Heart right ventricle (tissue), 16 donors: ENCODE data around the gene CD200. TPM values are rescaled to one million over a fixed set of nuclear protein-coding genes. Genes with fewer than 3 reads are reported as not detected.
A peak's percentile ranks its signal among the peaks of the same experiment; 100 is the strongest.

Source experiments
- ATAC-seq, 8 donors: fragments of 200-7000 bp; cut with Tn5 transposase; one replicate each; pipeline ENCODE4 v1.9.1; 2020; ENCODE audit warnings: mild to moderate bottlenecking in 8 of 8, moderate library complexity in 8 of 8, moderate number of reproducible peaks in 1 of 8
- DNase-seq, 2 donors: peaks; one replicate each; pipeline ENCODE4 v3.0.0-alpha.2; 2020
- H3K27ac ChIP-seq, 10 donors: fragments of 200-600 bp; sonication (generic) in 2 of 10; one replicate each; pipeline versions ENCODE4 v1.5.0 to v1.8.0; 2020 to 2022; ENCODE audit warnings: mild to moderate bottlenecking in 3 of 10
- H3K27me3 ChIP-seq, 7 donors: fragments of 200-600 bp; one replicate each; pipeline ENCODE4 v1.8.0; 2021 to 2022; ENCODE audit warnings: mild to moderate bottlenecking in 2 of 7
- H3K36me3 ChIP-seq, 9 donors: fragments of 200-600 bp; sonication (generic) in 1 of 9; one replicate each; pipeline versions ENCODE4 v1.5.0 to v1.8.0; 2020 to 2022; ENCODE audit warnings: mild to moderate bottlenecking in 2 of 9
- H3K4me1 ChIP-seq, 9 donors: fragments of 200-600 bp; sonication (generic) in 1 of 9; one replicate each; pipeline versions ENCODE4 v1.5.0 to v1.8.0; 2020 to 2022; ENCODE audit warnings: mild to moderate bottlenecking in 4 of 9
- H3K4me3 ChIP-seq, 10 donors: fragments of 200-600 bp; sonication (generic) in 2 of 10; one replicate each; pipeline versions ENCODE4 v1.5.0 to v1.8.0; 2020 to 2022; ENCODE audit warnings: mild to moderate bottlenecking in 7 of 10, moderate library complexity in 2 of 10
- H3K9me3 ChIP-seq, 11 donors: fragments of 200-600 bp in 10 of 11; sonication (generic) in 2 of 11; one replicate each; pipeline versions ENCODE4 v1.5.0 to v1.8.0; 2013 to 2022; ENCODE audit warnings: mild to moderate bottlenecking in 2 of 11, control low read depth in 1 of 11, moderate library complexity in 1 of 11
- whole genome bisulfite sequencing, 2 donors: extraction: QIAGEN DNeasy Blood & Tissue Kit; methylation state at CpG; one replicate each; pipeline ENCODE4 v1.1.7; 2013; ENCODE audit warnings: inconsistent platforms in 1 of 2; 5-methylcytosine and 5-hydroxymethylcytosine counted together
- intact Hi-C, 10 donors: fragments of 100-400 bp; cut with DNase I; formaldehyde crosslinking; loops; one replicate each; pipeline versions ENCODE4 v1.11.1 to v1.14.2; 2022
- polyA plus RNA-seq, 2 donors: library from polyadenylated mRNA; stranded (reverse); fragments of 200-250 nt; gene quantifications; one replicate each; pipeline ENCODE4 v1.2.3, GENCODE V29; 2013
- total RNA-seq, 10 donors: library from RNA; stranded (reverse); fragmentation: NEBNext Ultra II Directional in 3 of 10; extraction: Animal tissue kit (Norgen Biotek cat#: 25700) in 3 of 10; gene quantifications; one replicate each; pipeline versions ENCODE4 v1.2.1 to v1.2.4, GENCODE V29; 2021 to 2023
- TF ChIP-seq, protein P1 (sequence below), 9 donors: fragments of 200-600 bp; sonication (generic) in 2 of 9; IDR thresholded peaks; one replicate each; pipeline versions ENCODE4 v1.5.0 to v1.8.0; 2021 to 2022; ENCODE audit warnings: antibody characterized with exemption in 9 of 9, mild to moderate bottlenecking in 5 of 9, moderate library complexity in 1 of 9
- donor health status: Arrhythmogenic right ventricular cardiomyopathy.
- donor health status: ischemic (EF 13 %, LVEDD 7.1; RV severe dilation, severe dysfunction).
- donor health status: healthy with polysubstance abuse.
- donor health status: DM: no; HTN: yes; CAD: no.
- donor health status: DM: no; HTN: no; CAD: no.
- donor health status: ischemic (EF 25% LVEDD 6.9; RV normal size, moderate dysfunction).
- donor health status: ischemic (EF 25% LVEDD 5.7; RV mildly dilated, moderate dysfunction).
- donor health status: healthy.
- donor health status: DM: yes; HTN: yes; CAD: no.
- donor health status: Ischemic cardiomyopathy.
- donor health status: ischemic (EF 35%, LVEDD 5.7; RV mildly dilated, moderate dysfunction).
- donor health status: nonischemic (EF 11% LVEDD 7.7; RV severe dilation, severe dysfunction).
- donor health status: DM: yes; HTN: yes; CAD: no.
- donor health status: PGD.
- donor health status: ischemic (EF 29% LVEDD 5.4; RV normal size, mild dysfunction).
- donor health status: nonischemic (EF 23%, LVEDD 6.1; RV moderate dilation, normal function).

The CD200 gene
- total and polyA plus RNA-seq, 12 donors, result 0.44 to 3.3 (median 1.2) TPM

DNA sequence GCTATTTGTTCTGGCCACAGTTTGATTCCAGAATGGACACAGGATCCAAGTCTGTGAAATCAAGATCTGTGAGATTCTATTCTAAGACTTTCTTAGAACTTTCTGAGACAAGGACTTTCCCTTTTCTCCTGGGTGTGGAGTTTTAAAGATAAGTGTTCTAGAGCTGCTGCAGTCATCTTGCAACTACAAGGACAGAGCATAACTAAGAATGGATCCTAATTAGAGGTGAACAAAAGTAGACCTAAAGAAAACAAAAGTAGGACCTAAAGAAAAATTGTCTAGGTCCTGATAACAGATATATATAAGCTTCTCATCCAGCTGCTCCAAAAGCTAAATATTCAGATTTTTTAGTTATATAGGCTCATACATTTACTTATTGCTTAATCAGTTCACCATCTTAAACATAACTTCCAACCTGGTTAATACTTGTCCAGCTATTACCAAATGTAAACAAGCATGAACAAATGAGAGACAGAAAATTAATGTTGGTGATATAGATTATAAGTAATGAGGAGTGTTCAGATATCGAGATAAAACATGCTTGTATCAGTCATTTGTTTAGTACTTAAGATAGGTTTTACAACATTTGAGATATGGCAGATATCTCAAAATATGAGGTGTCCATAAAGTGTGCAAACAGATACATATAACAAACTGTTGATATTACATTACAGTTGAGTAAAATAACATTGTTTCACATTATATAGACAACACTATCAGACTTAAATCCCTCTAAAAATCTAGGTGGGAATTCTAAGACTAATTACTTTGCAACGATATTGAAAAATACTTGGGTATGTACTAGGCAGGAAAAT lies 75.1 kb downstream of the CD200 start:
- no peak for DNase-seq
- Histone ChIP-seq H3K9me3 (peaks cover 0 to 4% (median 0%) of the 10 kb centered on the region in 11 donors), H3K36me3 (no peaks in the 10 kb centered on the region), H3K27ac (no peak overlapping the region), H3K4me3 (no peak overlapping the region), H3K4me1 (no peaks in the 10 kb centered on the region), H3K27me3 (no peaks in the 10 kb centered on the region)
- WGBS, 2 donors, result 93% methylated on average over 2 of the region's 2 CpGs
- no peak for ATAC-seq
- TF ChIP-seq, protein P1, sequence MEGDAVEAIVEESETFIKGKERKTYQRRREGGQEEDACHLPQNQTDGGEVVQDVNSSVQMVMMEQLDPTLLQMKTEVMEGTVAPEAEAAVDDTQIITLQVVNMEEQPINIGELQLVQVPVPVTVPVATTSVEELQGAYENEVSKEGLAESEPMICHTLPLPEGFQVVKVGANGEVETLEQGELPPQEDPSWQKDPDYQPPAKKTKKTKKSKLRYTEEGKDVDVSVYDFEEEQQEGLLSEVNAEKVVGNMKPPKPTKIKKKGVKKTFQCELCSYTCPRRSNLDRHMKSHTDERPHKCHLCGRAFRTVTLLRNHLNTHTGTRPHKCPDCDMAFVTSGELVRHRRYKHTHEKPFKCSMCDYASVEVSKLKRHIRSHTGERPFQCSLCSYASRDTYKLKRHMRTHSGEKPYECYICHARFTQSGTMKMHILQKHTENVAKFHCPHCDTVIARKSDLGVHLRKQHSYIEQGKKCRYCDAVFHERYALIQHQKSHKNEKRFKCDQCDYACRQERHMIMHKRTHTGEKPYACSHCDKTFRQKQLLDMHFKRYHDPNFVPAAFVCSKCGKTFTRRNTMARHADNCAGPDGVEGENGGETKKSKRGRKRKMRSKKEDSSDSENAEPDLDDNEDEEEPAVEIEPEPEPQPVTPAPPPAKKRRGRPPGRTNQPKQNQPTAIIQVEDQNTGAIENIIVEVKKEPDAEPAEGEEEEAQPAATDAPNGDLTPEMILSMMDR (IDR thresholded peaks at IDR 0.05), result no peak
- intact Hi-C loops, result no loop called here

DNA sequence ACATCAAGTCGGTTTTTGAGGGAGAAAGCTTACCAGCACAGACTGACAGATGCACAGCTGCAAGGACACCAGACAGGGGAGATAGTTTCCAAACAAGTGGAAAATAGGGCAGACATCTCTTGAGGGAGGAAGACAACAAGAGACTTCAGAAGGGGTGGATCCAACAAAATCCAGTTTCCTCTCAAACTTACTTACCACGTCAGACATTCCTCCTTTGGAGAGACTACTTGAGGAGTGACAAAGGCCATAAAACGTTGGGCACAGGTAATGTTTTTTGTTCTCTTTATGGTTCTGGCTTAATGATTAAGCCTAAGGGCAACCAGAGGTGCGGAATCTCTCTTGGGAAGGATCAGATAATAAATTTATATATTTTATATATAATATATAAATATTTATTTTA lies 76.1 kb downstream of the CD200 start:
- ATAC-seq, result no peak
- Histone ChIP-seq H3K4me1 (no peaks in the 10 kb centered on the region), H3K9me3 (peaks cover 0 to 4% (median 0%) of the 10 kb centered on the region in 11 donors), H3K27me3 (no peaks in the 10 kb centered on the region), H3K36me3 (no peaks in the 10 kb centered on the region), H3K4me3 (no peak overlapping the region), H3K27ac (no peak overlapping the region)
- TF ChIP-seq, protein P1 (IDR thresholded peaks at IDR 0.05), result no peak
- intact Hi-C loops, result no loop called here
- WGBS, 2 donors, result 80 to 86% methylated on average over 4 of the region's 4 CpGs
- DNase-seq, result no peak

- Histone ChIP-seq H3K4me1 (no peaks in the 10 kb centered on the region), H3K27ac (no peak overlapping the region), H3K9me3 (peaks cover 0 to 4% (median 0%) of the 10 kb centered on the region in 11 donors), H3K4me3 (no peak overlapping the region), H3K36me3 (no peaks in the 10 kb centered on the region), H3K27me3 (no peaks in the 10 kb centered on the region)
- TF ChIP-seq, protein P1 (IDR thresholded peaks at IDR 0.05), result no peak
- 55 to 59% methylated on average over 3 of the region's 3 CpGs for whole genome bisulfite sequencing, 2 donors
- DNase-seq (no peak), ATAC-seq (peak in 3 of 8 donors; percentile 26 to 33 (median 31))
- intact Hi-C loops, result no loop called here
These were observed 78.5 kb downstream of the CD200 start for GRCh38 chr3:112411425-112411824.

Other genes starting within 250 kb of the CD200 start
- gene C3orf52, start 246.8 kb upstream of the CD200 start, total RNA-seq, result 1 to 10 TPM; 3.5 to 9.8 (median 5.0) TPM
- 1 to 10 TPM; 3.1 to 6.0 TPM for gene C3orf52, start 246.8 kb upstream of the CD200 start, polyA plus RNA-seq
- under 1 TPM in 4 of 10 donors, not detected in 6; 0.28 to 0.62 (median 0.36) TPM for gene GCSAM, start 199.9 kb upstream of the CD200 start, total RNA-seq
- gene GCSAM, start 199.9 kb upstream of the CD200 start, polyA plus RNA-seq, result under 1 TPM in 1 of 2 donors, not detected in 1; 0.04 TPM
- gene SLC9C1, start 38.9 kb upstream of the CD200 start, total RNA-seq, result 1 to 10 TPM in 7 of 10 donors, under 1 TPM in 3; 0.80 to 2.2 (median 1.6) TPM
- under 1 TPM; 0.10 to 0.51 TPM for gene SLC9C1, start 38.9 kb upstream of the CD200 start, polyA plus RNA-seq
- gene BTLA, start 166.3 kb downstream of the CD200 start, total RNA-seq, result under 1 TPM in 4 of 10 donors, not detected in 6; 0.07 to 0.97 (median 0.18) TPM
- under 1 TPM in 1 of 2 donors, not detected in 1; 0.03 TPM for gene BTLA, start 166.3 kb downstream of the CD200 start, polyA plus RNA-seq
- 10 to 100 TPM; 38.2 to 52.2 (median 42.8) TPM for gene ATG3, start 228.8 kb downstream of the CD200 start, total RNA-seq
- gene ATG3, start 228.8 kb downstream of the CD200 start, polyA plus RNA-seq, result 10 to 100 TPM; 14.0 to 64.3 TPM
- 10 to 100 TPM; 12.0 to 25.7 (median 15.1) TPM for gene SLC35A5, start 228.9 kb downstream of the CD200 start, total RNA-seq
- gene SLC35A5, start 228.9 kb downstream of the CD200 start, polyA plus RNA-seq, result 1 to 10 TPM; 6.1 to 9.2 TPM